Peyer's patch (tissue), 4 donors: Measurements from ENCODE around the gene MTERF4. TPM values are rescaled to one million over a fixed set of nuclear protein-coding genes. Genes with fewer than 3 reads are reported as not detected.

Experiments used
- DNase-seq, 3 donors: peaks; one replicate each; pipeline ENCODE4 v3.0.0-alpha.2; 2017 to 2019
- H3K27ac ChIP-seq, 4 donors: fragments of 200-600 bp; sonication (generic); one replicate each; pipeline ENCODE4 v1.5.1; 2016 to 2019
- H3K27me3 ChIP-seq, 2 donors: fragments of 200-600 bp; sonication (generic); one replicate each; pipeline ENCODE4 v1.5.1; 2019
- H3K36me3 ChIP-seq, 3 donors: fragments of 200-600 bp; sonication (generic); one replicate each; pipeline ENCODE4 v1.5.1; 2016 to 2019
- H3K4me1 ChIP-seq, 4 donors: fragments of 200-600 bp; sonication (generic); one replicate each; pipeline ENCODE4 v1.5.1; 2016 to 2019
- H3K4me3 ChIP-seq, 4 donors: fragments of 200-600 bp; sonication (generic); 1 replicate in 3 of 4; 2 replicates in 1 of 4; pipeline ENCODE4 v1.5.1; 2016 to 2019; ENCODE audit warnings: mild to moderate bottlenecking in 1 of 4
- H3K9me3 ChIP-seq, 4 donors: fragments of 200-600 bp; sonication (generic); one replicate each; pipeline ENCODE4 v1.5.1; 2016 to 2019; ENCODE audit warnings: mild to moderate bottlenecking in 1 of 4
- POLR2A ChIP-seq, 2 donors: fragments of 450-650 bp; IDR thresholded peaks; one replicate each; pipeline ENCODE4 v1.5.1; 2017; ENCODE audit warnings: antibody characterized with exemption in 2 of 2, mild to moderate bottlenecking in 2 of 2, moderate library complexity in 2 of 2
- total RNA-seq, 4 donors: library from RNA; depleted of rRNA; stranded (reverse); fragments of >200 nt; gene quantifications; one replicate each; pipeline ENCODE4 v1.1.0, GENCODE V29; 2016
- TF ChIP-seq, protein P1 (sequence below), 6 experiments: fragments of 450-650 bp in 4 of 6; fragments of 200-600 bp in 2 of 6; sonication (generic) in 1 of 6; IDR thresholded peaks; one replicate each; pipeline ENCODE4 v1.5.1; 2017 to 2019; ENCODE audit warnings: antibody characterized with exemption in 6 of 6, mild to moderate bottlenecking in 3 of 6, moderate library complexity in 1 of 6

The MTERF4 gene
- total RNA-seq, 4 donors from 2014 or later: 28.9 to 55.4 (median 47.9) TPM

- H3K9me3 ChIP-seq: no peaks in the 10 kb centered on the region
- TF ChIP-seq POLR2A (IDR thresholded peaks at IDR 0.05): no peak
- TF ChIP-seq, protein P1, sequence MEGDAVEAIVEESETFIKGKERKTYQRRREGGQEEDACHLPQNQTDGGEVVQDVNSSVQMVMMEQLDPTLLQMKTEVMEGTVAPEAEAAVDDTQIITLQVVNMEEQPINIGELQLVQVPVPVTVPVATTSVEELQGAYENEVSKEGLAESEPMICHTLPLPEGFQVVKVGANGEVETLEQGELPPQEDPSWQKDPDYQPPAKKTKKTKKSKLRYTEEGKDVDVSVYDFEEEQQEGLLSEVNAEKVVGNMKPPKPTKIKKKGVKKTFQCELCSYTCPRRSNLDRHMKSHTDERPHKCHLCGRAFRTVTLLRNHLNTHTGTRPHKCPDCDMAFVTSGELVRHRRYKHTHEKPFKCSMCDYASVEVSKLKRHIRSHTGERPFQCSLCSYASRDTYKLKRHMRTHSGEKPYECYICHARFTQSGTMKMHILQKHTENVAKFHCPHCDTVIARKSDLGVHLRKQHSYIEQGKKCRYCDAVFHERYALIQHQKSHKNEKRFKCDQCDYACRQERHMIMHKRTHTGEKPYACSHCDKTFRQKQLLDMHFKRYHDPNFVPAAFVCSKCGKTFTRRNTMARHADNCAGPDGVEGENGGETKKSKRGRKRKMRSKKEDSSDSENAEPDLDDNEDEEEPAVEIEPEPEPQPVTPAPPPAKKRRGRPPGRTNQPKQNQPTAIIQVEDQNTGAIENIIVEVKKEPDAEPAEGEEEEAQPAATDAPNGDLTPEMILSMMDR (IDR thresholded peaks at IDR 0.05): no peak
- no peak overlapping the region for H3K4me3 ChIP-seq
- no peaks in the 10 kb centered on the region for H3K4me1 ChIP-seq
- H3K27ac ChIP-seq: no peak overlapping the region
- H3K27me3 ChIP-seq: no peaks in the 10 kb centered on the region
- no peak for DNase-seq
- peaks cover 0 to 9% (median 0%) of the 10 kb centered on the region in 3 donors for H3K36me3 ChIP-seq
These were observed 20.9 kb downstream of the MTERF4 start for GRCh38 chr2:241081190-241081642.

- TF ChIP-seq, protein P1 (IDR thresholded peaks at IDR 0.05): no peak
- no peak for TF ChIP-seq POLR2A (IDR thresholded peaks at IDR 0.05)
- H3K9me3 ChIP-seq: no peaks in the 10 kb centered on the region
- DNase-seq: no peak
- H3K27me3 ChIP-seq: no peaks in the 10 kb centered on the region
- no peak overlapping the region for H3K27ac ChIP-seq
- H3K36me3 ChIP-seq: peaks cover 0 to 5% (median 0%) of the 10 kb centered on the region in 3 donors
- H3K4me3 ChIP-seq: no peak overlapping the region
- H3K4me1 ChIP-seq: no peaks in the 10 kb centered on the region
These were observed 21.5 kb downstream of the MTERF4 start for GRCh38 chr2:241080405-241081189.

DNA sequence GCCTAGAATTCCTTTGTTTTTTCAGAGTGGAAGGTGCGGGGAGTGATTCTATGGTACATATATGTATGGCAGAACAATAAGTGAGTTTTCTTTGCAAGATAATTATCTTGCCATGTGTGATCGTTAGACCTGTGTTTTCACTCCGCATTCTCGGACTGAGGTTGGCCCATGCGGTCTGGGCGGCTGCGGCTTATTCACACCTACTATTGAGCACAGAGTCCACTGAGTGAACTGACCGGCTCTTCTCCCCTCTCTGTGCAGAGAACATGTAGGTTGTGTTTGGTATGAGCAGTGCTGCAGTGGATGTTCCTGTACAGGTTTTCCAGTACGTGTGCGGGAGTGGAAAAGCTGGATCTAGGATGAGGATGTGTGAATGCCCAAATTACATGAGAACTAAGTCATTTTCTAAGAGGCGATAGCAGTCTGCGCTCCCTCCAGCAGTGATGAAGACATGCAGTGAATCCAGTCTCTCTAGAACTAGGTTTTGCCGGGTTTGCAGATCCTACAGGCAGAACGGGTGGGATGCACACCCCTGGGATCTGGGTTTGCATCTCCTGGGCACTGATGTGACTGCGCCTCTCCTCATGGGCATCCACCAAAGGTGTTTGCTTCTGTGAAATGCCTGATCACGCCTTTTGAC is 27.1 kb downstream of the MTERF4 start:
- Histone ChIP-seq H3K27me3 (no peaks in the 10 kb centered on the region), H3K4me1 (no peaks in the 10 kb centered on the region), H3K4me3 (no peak overlapping the region), H3K27ac (no peak overlapping the region), H3K36me3 (peaks cover 0 to 34% (median 0%) of the 10 kb centered on the region in 3 donors), H3K9me3 (no peaks in the 10 kb centered on the region)
- TF ChIP-seq, protein P1 (IDR thresholded peaks at IDR 0.05): no peak
- no peak for DNase-seq

- Histone ChIP-seq H3K9me3 (no peaks in the 10 kb centered on the region), H3K27me3 (no peaks in the 10 kb centered on the region), H3K36me3 (peaks cover 0 to 34% (median 0%) of the 10 kb centered on the region in 3 donors), H3K4me1 (no peaks in the 10 kb centered on the region), H3K4me3 (no peak overlapping the region), H3K27ac (no peak overlapping the region)
- DNase-seq: no peak
- no peak for TF ChIP-seq POLR2A (IDR thresholded peaks at IDR 0.05)
- TF ChIP-seq, protein P1 (IDR thresholded peaks at IDR 0.05): no peak
These were observed 27.8 kb downstream of the MTERF4 start for GRCh38 chr2:241074065-241074818.

DNA sequence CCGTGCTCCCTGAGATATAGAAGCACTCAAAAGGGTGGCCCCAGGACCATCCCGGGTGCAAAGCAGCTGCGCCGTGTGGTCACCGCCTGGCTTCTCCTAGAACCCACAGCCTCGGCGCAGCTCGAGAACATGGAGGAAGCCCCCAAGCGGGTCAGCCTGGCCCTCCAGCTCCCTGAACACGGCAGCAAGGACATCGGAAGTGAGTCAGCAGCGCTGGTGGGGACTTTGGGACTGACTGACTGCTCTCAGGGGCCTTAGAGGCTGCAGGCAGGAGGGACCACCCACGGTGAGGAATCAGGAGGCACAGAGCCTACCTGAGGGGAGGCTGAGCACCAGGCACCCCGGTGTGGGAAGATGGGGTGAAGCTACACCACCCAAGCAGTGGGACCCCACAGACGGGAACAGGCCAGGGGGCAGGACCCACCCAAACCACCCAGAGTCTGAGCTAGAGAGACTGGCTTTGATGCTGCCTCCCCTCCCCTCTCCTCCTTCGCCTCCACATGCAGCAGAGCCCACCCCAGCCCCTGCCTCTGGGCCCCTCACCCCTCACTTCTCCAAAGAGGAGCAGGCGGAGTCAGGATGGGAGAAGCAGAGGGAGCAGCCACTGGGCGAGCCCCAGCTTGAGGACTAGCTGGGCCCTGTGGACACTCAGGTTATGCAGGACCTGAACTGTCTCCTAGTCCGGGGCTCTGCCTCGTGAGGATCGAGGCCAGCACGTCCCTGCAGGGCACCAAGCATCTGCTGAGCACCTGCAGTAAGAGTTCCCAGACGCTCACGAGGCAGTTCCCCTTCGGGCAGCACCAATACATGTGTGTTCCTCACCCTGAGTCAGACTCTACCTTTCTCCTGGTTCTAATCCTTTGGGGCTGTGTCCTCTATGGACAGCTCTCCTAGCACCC is 28.7 kb downstream of the MTERF4 start:
- Histone ChIP-seq H3K27me3 (no peaks in the 10 kb centered on the region), H3K36me3 (peaks cover 0 to 34% (median 0%) of the 10 kb centered on the region in 3 donors), H3K9me3 (no peaks in the 10 kb centered on the region), H3K4me3 (no peak overlapping the region), H3K27ac (no peak overlapping the region), H3K4me1 (no peaks in the 10 kb centered on the region)
- TF ChIP-seq, protein P1 (IDR thresholded peaks at IDR 0.05): no peak
- no peak for TF ChIP-seq POLR2A (IDR thresholded peaks at IDR 0.05)
- DNase-seq: no peak
